ENCODE results near the gene DDX19B.

DDX19B gene

GRCh38 chr16:70374213-70374612 is 75.2 kb downstream of the DDX19B start:
- Histone ChIP-seq H4K20me1 (ENCODE audit: insufficient read depth, low read length) (no peaks in the 10 kb centered on the region), H3K4me2 (ENCODE audit: low read depth, low read length) (no peak overlapping the region), H3K9me2 (replicated peaks; ENCODE audit: insufficient read depth, low read length) (no peaks in the 10 kb centered on the region), H3F3A (ENCODE audit: insufficient read depth, low read length) (peaks cover 32% of the 10 kb centered on the region), H3K27me3 (replicated peaks; ENCODE audit: insufficient read depth, low read length) (no peaks in the 10 kb centered on the region), H3K4me3 (ENCODE audit: low read length) (no peak overlapping the region), H3K9me3 (replicated peaks; ENCODE audit: insufficient read depth, low read length) (no peaks in the 10 kb centered on the region), H3K9ac (ENCODE audit: low read length) (no peak overlapping the region), H3K36me3 (replicated peaks; ENCODE audit: insufficient read depth, low read length) (no peaks in the 10 kb centered on the region), H3K4me1 (ENCODE audit: low read length) (peaks cover 4% of the 10 kb centered on the region; the same call in 1 of the 2 replicates), H3K27ac (ENCODE audit: low read length) (no peak overlapping the region), H3K79me2 (ENCODE audit: low read length) (peaks cover 12% of the 10 kb centered on the region), H2AFZ (ENCODE audit: low read length) (no peak overlapping the region)
- no peak for DNase-seq
- TF ChIP-seq EZH2 (optimal IDR thresholded peaks at IDR 0.05; ENCODE audit: low read depth, low read length), result no peak
- no peak for TF ChIP-seq EZH2phosphoT487 (IDR thresholded peaks at IDR 0.05; ENCODE audit: low read length)
- TF ChIP-seq CTCF (IDR thresholded peaks at IDR 0.05; ENCODE audit: low read length), result no peak

DNA sequence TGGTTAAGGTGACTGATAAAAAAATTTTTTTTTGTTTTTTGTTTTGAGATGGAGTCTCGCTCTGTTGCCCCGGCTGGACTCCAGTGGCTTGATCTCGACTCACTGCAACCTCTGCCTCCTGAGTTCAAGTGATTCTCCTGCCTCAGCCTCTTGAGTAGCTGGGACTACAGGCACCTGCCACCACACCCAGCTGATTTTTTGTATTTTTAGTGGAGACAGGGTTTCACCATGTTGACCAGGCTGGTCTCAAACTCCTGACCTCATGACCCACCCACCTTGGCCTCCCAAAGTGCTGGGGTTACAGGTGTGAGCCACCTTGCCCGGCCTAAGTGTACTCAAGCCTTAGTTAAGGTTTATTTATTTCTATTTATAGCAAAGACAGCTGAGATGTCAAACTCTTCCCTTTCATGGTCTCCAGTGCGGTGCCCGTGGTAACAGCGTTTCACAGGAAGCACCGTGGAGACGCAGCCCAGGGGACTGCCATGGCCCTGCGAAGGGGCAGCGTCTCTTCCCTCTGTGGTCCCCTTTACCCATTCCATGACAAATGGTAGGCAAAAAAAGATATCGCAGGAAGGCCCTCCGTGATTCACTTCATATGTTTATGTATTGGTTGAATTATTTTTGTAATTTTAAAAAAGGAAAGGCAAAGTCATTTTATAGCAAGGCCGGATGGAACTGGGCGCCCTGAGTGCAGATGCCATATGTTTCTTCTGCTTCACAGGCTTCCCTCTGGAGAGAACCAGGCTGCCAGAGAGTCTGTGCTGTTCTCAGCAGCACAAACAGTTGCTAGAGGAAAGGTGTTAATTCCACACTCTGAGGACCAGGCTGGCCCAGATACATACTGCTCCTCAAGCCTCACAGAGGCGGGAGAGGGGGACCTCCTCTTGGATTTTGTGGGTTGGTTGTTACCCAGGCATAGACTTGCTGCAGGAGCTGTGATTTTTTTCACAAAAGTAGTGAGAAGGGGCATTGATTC is 76.9 kb downstream of the DDX19B start:
- TF ChIP-seq CTCF (IDR thresholded peaks at IDR 0.05; ENCODE audit: low read length) (no peak), EZH2 (optimal IDR thresholded peaks at IDR 0.05; ENCODE audit: low read depth, low read length) (no peak), EZH2phosphoT487 (IDR thresholded peaks at IDR 0.05; ENCODE audit: low read length) (no peak)
- H3K79me2 ChIP-seq (ENCODE audit: low read length), result peaks cover 29% of the 10 kb centered on the region
- no peak overlapping the region for H3K4me3 ChIP-seq (ENCODE audit: low read length)
- no peaks in the 10 kb centered on the region for H4K20me1 ChIP-seq (ENCODE audit: insufficient read depth, low read length)
- no peaks in the 10 kb centered on the region for H3K9me2 ChIP-seq (replicated peaks; ENCODE audit: insufficient read depth, low read length)
- no peaks in the 10 kb centered on the region for H3K36me3 ChIP-seq (replicated peaks; ENCODE audit: insufficient read depth, low read length)
- no peaks in the 10 kb centered on the region for H3K27me3 ChIP-seq (replicated peaks; ENCODE audit: insufficient read depth, low read length)
- H3K9me3 ChIP-seq (replicated peaks; ENCODE audit: insufficient read depth, low read length), result no peaks in the 10 kb centered on the region
- no peak overlapping the region for H2AFZ ChIP-seq (ENCODE audit: low read length)
- H3F3A ChIP-seq (ENCODE audit: insufficient read depth, low read length), result peaks cover 36% of the 10 kb centered on the region
- DNase-seq, result no peak
- no peak overlapping the region for H3K9ac ChIP-seq (ENCODE audit: low read length)
- no peak overlapping the region for H3K4me2 ChIP-seq (ENCODE audit: low read depth, low read length)
- no peaks in the 10 kb centered on the region for H3K4me1 ChIP-seq (ENCODE audit: low read length)
- H3K27ac ChIP-seq (ENCODE audit: low read length), result no peak overlapping the region

DNA sequence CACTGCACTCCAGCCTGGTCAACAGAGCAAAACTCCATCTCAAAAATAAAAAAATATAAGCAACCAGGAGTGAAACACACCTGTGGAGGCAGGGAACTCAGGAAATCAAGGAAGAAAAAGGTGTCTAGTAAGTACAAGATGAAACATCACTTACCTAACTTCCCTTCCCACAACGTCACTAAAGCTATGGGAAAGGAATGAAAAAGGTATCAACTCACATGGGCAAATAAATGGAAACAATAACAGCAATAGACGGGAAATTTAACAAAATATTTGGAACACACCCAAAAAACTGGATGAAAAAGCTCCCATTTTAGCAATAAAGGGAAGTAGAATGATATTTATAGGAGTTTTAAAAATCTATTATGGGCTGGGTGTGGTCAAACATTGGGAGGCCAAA is 78.8 kb downstream of the DDX19B start:
- Histone ChIP-seq H2AFZ (ENCODE audit: low read length) (no peak overlapping the region), H3K4me3 (ENCODE audit: low read length) (no peak overlapping the region), H3K27ac (ENCODE audit: low read length) (no peak overlapping the region), H3K9me2 (replicated peaks; ENCODE audit: insufficient read depth, low read length) (no peaks in the 10 kb centered on the region), H3K4me1 (ENCODE audit: low read length) (no peaks in the 10 kb centered on the region), H3K79me2 (ENCODE audit: low read length) (peaks cover 31% of the 10 kb centered on the region), H4K20me1 (ENCODE audit: insufficient read depth, low read length) (no peaks in the 10 kb centered on the region), H3F3A (ENCODE audit: insufficient read depth, low read length) (peaks cover 32% of the 10 kb centered on the region), H3K4me2 (ENCODE audit: low read depth, low read length) (no peak overlapping the region), H3K36me3 (replicated peaks; ENCODE audit: insufficient read depth, low read length) (no peaks in the 10 kb centered on the region), H3K27me3 (replicated peaks; ENCODE audit: insufficient read depth, low read length) (no peaks in the 10 kb centered on the region), H3K9ac (ENCODE audit: low read length) (no peak overlapping the region), H3K9me3 (replicated peaks; ENCODE audit: insufficient read depth, low read length) (no peaks in the 10 kb centered on the region)
- no peak for DNase-seq
- no peak for TF ChIP-seq CTCF (IDR thresholded peaks at IDR 0.05; ENCODE audit: low read length)
- no peak for TF ChIP-seq EZH2phosphoT487 (IDR thresholded peaks at IDR 0.05; ENCODE audit: low read length)
- no peak for TF ChIP-seq EZH2 (optimal IDR thresholded peaks at IDR 0.05; ENCODE audit: low read depth, low read length)
